Measurements from ENCODE around the gene ACADL. TPM values are rescaled to one million over a fixed set of nuclear protein-coding genes. Genes with fewer than 3 reads are reported as not detected.

The ACADL gene
- total and polyA plus RNA-seq, 2 of the 13 experiments (the other 11 are each of a cell fraction or from before 2014, with no cell fraction given), result not detected

GRCh38 chr2:210170196-210170445 lies 55.1 kb downstream of the ACADL start:
- BruUV-seq (replicated peaks), result no TSS peak
- Histone ChIP-seq H4K20me1 (ENCODE audit: insufficient read depth, low read length) (no peaks in the 10 kb centered on the region), H3K79me2 (ENCODE audit: insufficient read depth, low read length) (peaks cover 25% of the 10 kb centered on the region), H3K27me3 (ENCODE audit: control insufficient read depth in 1 of 2, insufficient read depth in 2 of 2, low read length in 2 of 2) (no peaks in the 10 kb centered on the region; a peak in 2 of 5 replicates), H3K9ac (ENCODE audit: insufficient read depth, low read depth, low read length) (peak overlapping the region; percentile 82), H2AFZ (ENCODE audit: low read length) (peak overlapping the region; percentile 73), H3K36me3 (replicated peaks in 1 of 2; ENCODE audit: control insufficient read depth in 1 of 2, insufficient read depth in 2 of 2, low read length in 2 of 2) (no peaks in the 10 kb centered on the region), H3K4me2 (ENCODE audit: low read depth, low read length) (peak overlapping the region; percentile 88), H3K27ac (ENCODE audit: extremely low read length, insufficient read depth, low read length) (peak overlapping the region; percentile 97), H3K9me3 (ENCODE audit: low read length) (no peaks in the 10 kb centered on the region), H3K4me1 (ENCODE audit: insufficient read depth, low read length) (peaks cover 25% of the 10 kb centered on the region), H3K4me3 (replicated peaks in 1 of 3; ENCODE audit: insufficient read depth in 1 of 3, low read depth in 2 of 3, low read length in 3 of 3) (peak overlapping the region; percentile 94 to 99 (median 97))
- FAIRE-seq (no peak), ATAC-seq (no peak), DNase-seq (ENCODE audit: low spot score) (no peak)
- intact Hi-C loops (cut with micrococcal nuclease; ENCODE audit: unreplicated experiment) (loop anchor here (1.0 to 5.0 kb wide), 2 partner anchors 58 to 168 kb away; partner anchors contain the start of gene RPE), in situ Hi-C loops (cut with HindIII; ENCODE audit: extremely low pct_ligation_motif_present, low pct_unique_long_range_greater_than_20kb) (no loop called here)
- ChIA-PET POLR2A (interaction anchor here (1.0 to 1.7 kb wide), 4 partner anchors 11 to 1915 kb away, joined by 3 to 12 read pairs (median 4); partner anchors contain the start of gene IDH1), CTCF (ENCODE audit: low intra/inter-chr PET ratio, low total read pairs) (no interaction called here)
- 0% methylated on average over 6 of the region's 6 CpGs for WGBS (ENCODE audit: low lambda C conversion rate)
- TF ChIP-seq ZNF607 (CRISPR knock-in tag; IDR thresholded peaks at IDR 0.05; ENCODE audit: borderline replicate concordance), result no peak
- TF ChIP-seq ZKSCAN8 (CRISPR knock-in tag; IDR thresholded peaks at IDR 0.05; ENCODE audit: borderline replicate concordance), result 0 out of 2 replicates have a peak, but pooled peaks have one; percentile 23
- TF ChIP-seq ZNF446 (CRISPR knock-in tag; IDR thresholded peaks at IDR 0.05), result no peak
- 0 out of 2 replicates have a peak, but pooled peaks have one; percentile 1 for TF ChIP-seq ZNF547 (CRISPR knock-in tag; IDR thresholded peaks at IDR 0.05)
- TF ChIP-seq PHF20 (CRISPR knock-in tag; IDR thresholded peaks at IDR 0.05), result 0 out of 2 replicates have a peak, but pooled peaks have one; percentile 18
- no peak for TF ChIP-seq DMAP1 (CRISPR knock-in tag; IDR thresholded peaks at IDR 0.05)
- TF ChIP-seq GLI4 (CRISPR knock-in tag; IDR thresholded peaks at IDR 0.05; ENCODE audit: borderline replicate concordance), result peak; percentile 25; the same call in 1 of the 2 replicates
- TF ChIP-seq MNT (IDR thresholded peaks at IDR 0.05), result no peak
- TF ChIP-seq ZBED4 (CRISPR knock-in tag; IDR thresholded peaks at IDR 0.05; ENCODE audit: borderline replicate concordance), result 0 out of 2 replicates have a peak, but pooled peaks have one; percentile 23
- 0 out of 2 replicates have a peak, but pooled peaks have one; percentile 23 for TF ChIP-seq ZSCAN25 (CRISPR knock-in tag; IDR thresholded peaks at IDR 0.05)
- TF ChIP-seq ZNF33B (CRISPR knock-in tag; IDR thresholded peaks at IDR 0.05), result 0 out of 2 replicates have a peak, but pooled peaks have one; percentile 59
- TF ChIP-seq MXI1 (IDR thresholded peaks at IDR 0.05; ENCODE audit: borderline replicate concordance, low read depth, low read length), result no peak
- 0 out of 2 replicates have a peak, but pooled peaks have one; percentile 35 for TF ChIP-seq PHF21A (CRISPR knock-in tag; IDR thresholded peaks at IDR 0.05)
- TF ChIP-seq ZNF101 (CRISPR knock-in tag; IDR thresholded peaks at IDR 0.05; ENCODE audit: borderline replicate concordance, low read depth), result no peak
- no peak for TF ChIP-seq MAX (IDR thresholded peaks at IDR 0.05)
- TF ChIP-seq THAP9 (CRISPR knock-in tag; IDR thresholded peaks at IDR 0.05; ENCODE audit: borderline replicate concordance), result no peak
- no peak for TF ChIP-seq ZNF775 (CRISPR knock-in tag; IDR thresholded peaks at IDR 0.05; ENCODE audit: borderline replicate concordance)
- TF ChIP-seq HHEX (CRISPR knock-in tag; IDR thresholded peaks at IDR 0.05), result no peak

All from HepG2 (cell line).